T-cell (primary cell): ENCODE results near the gene FAM72A. TPM values are rescaled to one million over a fixed set of nuclear protein-coding genes. Genes with fewer than 3 reads are reported as not detected.
"Not testable (repeated sequence)": the region's sequence is repeated elsewhere in the genome, so short reads cannot be mapped to it uniquely, and the experiment has no call there.

Experiments used
- ATAC-seq, 4 experiments: fragments of 200-7000 bp in 3 of 4; fragments of 150-1000 bp in 1 of 4; cut with Tn5 transposase; replicated peaks in 1 of 4; 1 replicate in 3 of 4; 2 replicates in 1 of 4; pipeline ENCODE4 v1.10.0; 2021; ENCODE audit warnings: moderate library complexity in 3 of 4, mild to moderate bottlenecking in 2 of 4, moderate number of reproducible peaks in 1 of 4
- CTCF ChIA-PET, 2 donors: fragments of 300-600 bp; sonication (Branson Sonifier 250); formaldehyde crosslinking; loops; one replicate each; lab custom pipeline; 2022; ENCODE audit warnings: antibody characterized with exemption in 2 of 2; lab: Charles Lee
- POLR2A ChIA-PET, 2 donors: fragments of 300-600 bp; sonication (Branson Sonifier 250); formaldehyde crosslinking; loops; one replicate each; lab custom pipeline; 2022; ENCODE audit warnings: antibody characterized with exemption in 2 of 2; lab: Charles Lee
- DNase-seq, 35 experiments: peaks; one replicate each; pipeline versions ENCODE4 v3.0.0 to v3.0.0-alpha.2; 2013 to 2023
- H3K27ac ChIP-seq: one replicate; pipeline ENCODE4 v1.5.1; 2013; ENCODE audit warnings: low read length
- H3K27me3 ChIP-seq, 2 experiments: replicated peaks in 1 of 2; 1 replicate in 1 of 2; 2 replicates in 1 of 2; pipeline versions ENCODE4 v1.6.1 to v1.7.0; 2013; ENCODE audit warnings: low read length in 1 of 2, mixed read lengths in 1 of 2; ENCODE audit not compliant: control insufficient read depth in 2 of 2, insufficient read depth in 2 of 2; ENCODE audit errors: extremely low read depth in 1 of 2
- H3K36me3 ChIP-seq, 2 donors: 1 replicate in 1 of 2; 2 replicates in 1 of 2; pipeline versions ENCODE4 v1.6.1 to v1.7.0; 2013; ENCODE audit warnings: low read length in 1 of 2; ENCODE audit not compliant: control insufficient read depth in 2 of 2, insufficient read depth in 1 of 2; ENCODE audit errors: extremely low read depth in 1 of 2
- H3K4me1 ChIP-seq, 2 experiments: 1 replicate in 1 of 2; 2 replicates in 1 of 2; pipeline versions ENCODE4 v1.6.1 to v1.7.0; 2013; ENCODE audit warnings: low read length in 2 of 2, mixed read lengths in 1 of 2; ENCODE audit not compliant: insufficient read depth in 2 of 2, control insufficient read depth in 1 of 2; ENCODE audit errors: extremely low read depth in 1 of 2
- H3K4me3 ChIP-seq, 2 donors: 1 replicate in 1 of 2; 2 replicates in 1 of 2; pipeline versions ENCODE4 v1.5.1 to v1.7.0; 2013; ENCODE audit warnings: mild to moderate bottlenecking in 2 of 2, low read length in 1 of 2, moderate library complexity in 1 of 2; ENCODE audit not compliant: control insufficient read depth in 1 of 2; ENCODE audit errors: extremely low read depth in 1 of 2
- H3K9me3 ChIP-seq: 2 replicates; pipeline ENCODE4 v1.7.0; 2013
- H3K27ac Mint-ChIP-seq, 2 donors: one replicate each; pipeline ENCODE4 v1.8.0; 2020 to 2021; ENCODE audit warnings: mild to moderate bottlenecking in 2 of 2, mixed read lengths in 2 of 2
- H3K27me3 Mint-ChIP-seq, 2 donors: one replicate each; pipeline ENCODE4 v1.8.0; 2021 to 2022; ENCODE audit warnings: mixed read lengths in 2 of 2
- H3K36me3 Mint-ChIP-seq: one replicate; pipeline ENCODE4 v1.8.0; 2021; ENCODE audit warnings: mixed read lengths
- H3K4me1 Mint-ChIP-seq, 3 donors: one replicate each; pipeline ENCODE4 v1.8.0; 2020 to 2022; ENCODE audit warnings: mixed read lengths in 3 of 3, mild to moderate bottlenecking in 1 of 3
- H3K4me3 Mint-ChIP-seq, 3 donors: one replicate each; pipeline ENCODE4 v1.8.0; 2020 to 2022; ENCODE audit warnings: mild to moderate bottlenecking in 3 of 3, mixed read lengths in 3 of 3, moderate library complexity in 3 of 3
- H3K9me3 Mint-ChIP-seq, 3 donors: one replicate each; pipeline ENCODE4 v1.8.0; 2020 to 2022; ENCODE audit warnings: mixed read lengths in 3 of 3
- WGBS: methylation state at CpG from one replicate; pipeline ENCODE4 v1.1.5; 2013; ENCODE audit warnings: missing lambda C conversion rate; ENCODE audit not compliant: insufficient coverage; 5-methylcytosine and 5-hydroxymethylcytosine counted together
- total RNA-seq, 35 experiments: library from RNA in 6 of 35; stranded (reverse) in 6 of 35; fragments of 120-200 nt in 1 of 35; gene quantifications; one replicate each; pipeline versions ENCODE4 v1.2.1 to v1.2.4 and lab custom pipeline; 2013 to 2026

FAM72A gene
- total RNA-seq, 5 donors from 2014 or later (not counting 1 experiment from before 2014, with no cell fraction given) = 0.30 to 1.7 (median 1.5) TPM

GRCh38 chr1:206182368-206183317, 20.0 kb downstream of the FAM72A start:
- H3K4me1 ChIP-seq, ATAC-seq, H3K4me1 Mint-ChIP-seq, H3K27me3 Mint-ChIP-seq, H3K36me3 ChIP-seq, POLR2A ChIA-PET, CTCF ChIA-PET, H3K27ac ChIP-seq, H3K4me3 ChIP-seq, DNase-seq, H3K27me3 ChIP-seq, H3K36me3 Mint-ChIP-seq, H3K4me3 Mint-ChIP-seq, H3K9me3 Mint-ChIP-seq, H3K9me3 ChIP-seq, H3K27ac Mint-ChIP-seq: not testable (repeated sequence)
- WGBS = no CpG with 5 or more reads among the region's 6 CpGs

GRCh38 chr1:206179666-206180065, 23.0 kb downstream of the FAM72A start:
- H3K9me3 ChIP-seq, H3K27ac ChIP-seq, H3K9me3 Mint-ChIP-seq, H3K27me3 ChIP-seq, H3K36me3 Mint-ChIP-seq, H3K4me3 Mint-ChIP-seq, H3K27me3 Mint-ChIP-seq, ATAC-seq, DNase-seq, CTCF ChIA-PET, H3K4me3 ChIP-seq, H3K27ac Mint-ChIP-seq, H3K4me1 Mint-ChIP-seq, H3K36me3 ChIP-seq, POLR2A ChIA-PET, H3K4me1 ChIP-seq: not testable (repeated sequence)

- H3K9me3 ChIP-seq, H3K27me3 ChIP-seq, H3K27me3 Mint-ChIP-seq, POLR2A ChIA-PET, DNase-seq, CTCF ChIA-PET, H3K4me3 Mint-ChIP-seq, H3K4me1 ChIP-seq, H3K36me3 Mint-ChIP-seq, H3K4me3 ChIP-seq, H3K4me1 Mint-ChIP-seq, H3K9me3 Mint-ChIP-seq, H3K36me3 ChIP-seq, ATAC-seq, H3K27ac ChIP-seq, H3K27ac Mint-ChIP-seq: not testable (repeated sequence)
- WGBS = no CpG with 5 or more reads among the region's 9 CpGs
These were observed 24.3 kb downstream of the FAM72A start for GRCh38 chr1:206178061-206178989.

- no CpG with 5 or more reads among the region's 2 CpGs for WGBS
These were observed 26.5 kb downstream of the FAM72A start for GRCh38 chr1:206176114-206176502.

GRCh38 chr1:206175459-206176113, 27.1 kb downstream of the FAM72A start:
- WGBS = no CpG with 5 or more reads among the region's 4 CpGs
- H3K4me3 Mint-ChIP-seq, H3K36me3 ChIP-seq, H3K27ac ChIP-seq, H3K9me3 Mint-ChIP-seq, H3K27ac Mint-ChIP-seq, DNase-seq, ATAC-seq, H3K36me3 Mint-ChIP-seq, CTCF ChIA-PET, H3K27me3 Mint-ChIP-seq, POLR2A ChIA-PET, H3K4me1 ChIP-seq, H3K27me3 ChIP-seq, H3K4me1 Mint-ChIP-seq, H3K9me3 ChIP-seq, H3K4me3 ChIP-seq: not testable (repeated sequence)

More at GRCh38 chr1:206176114-206176502, 26.5 kb downstream of the FAM72A start:
- H3K4me3 Mint-ChIP-seq, H3K4me1 ChIP-seq, DNase-seq, H3K27me3 Mint-ChIP-seq, H3K9me3 ChIP-seq, H3K36me3 Mint-ChIP-seq, ATAC-seq, CTCF ChIA-PET, H3K4me1 Mint-ChIP-seq, H3K27ac Mint-ChIP-seq, H3K27ac ChIP-seq, H3K9me3 Mint-ChIP-seq, H3K27me3 ChIP-seq, POLR2A ChIA-PET, H3K4me3 ChIP-seq, H3K36me3 ChIP-seq: not testable (repeated sequence)

- H3K4me3 Mint-ChIP-seq, H3K9me3 ChIP-seq, H3K4me3 ChIP-seq, H3K27ac Mint-ChIP-seq, H3K27me3 Mint-ChIP-seq, H3K36me3 ChIP-seq, H3K27me3 ChIP-seq, H3K36me3 Mint-ChIP-seq, CTCF ChIA-PET, H3K4me1 ChIP-seq, H3K27ac ChIP-seq, H3K9me3 Mint-ChIP-seq, ATAC-seq, H3K4me1 Mint-ChIP-seq, DNase-seq, POLR2A ChIA-PET: not testable (repeated sequence)
- no CpG with 5 or more reads among the region's 7 CpGs for WGBS
These were observed 28.3 kb downstream of the FAM72A start for GRCh38 chr1:206174182-206174868.
